Body of pancreas (tissue), 4 donors: ENCODE measurements around the gene ABCC5.

Experiments
- POLR2A ChIP-seq, 3 donors: fragments of 450-650 bp; IDR thresholded peaks; one replicate each; pipeline ENCODE4 v1.6.1; 2016; ENCODE audit warnings: antibody characterized with exemption in 3 of 3, mild to moderate bottlenecking in 2 of 3
- TF ChIP-seq, protein P1 (sequence below), 7 experiments: fragments of 450-650 bp in 4 of 7; fragments of 200-600 bp in 3 of 7; sonication (generic) in 3 of 7; IDR thresholded peaks; one replicate each; pipeline ENCODE4 v1.5.1; 2016 to 2019; ENCODE audit warnings: antibody characterized with exemption in 7 of 7

DNA sequence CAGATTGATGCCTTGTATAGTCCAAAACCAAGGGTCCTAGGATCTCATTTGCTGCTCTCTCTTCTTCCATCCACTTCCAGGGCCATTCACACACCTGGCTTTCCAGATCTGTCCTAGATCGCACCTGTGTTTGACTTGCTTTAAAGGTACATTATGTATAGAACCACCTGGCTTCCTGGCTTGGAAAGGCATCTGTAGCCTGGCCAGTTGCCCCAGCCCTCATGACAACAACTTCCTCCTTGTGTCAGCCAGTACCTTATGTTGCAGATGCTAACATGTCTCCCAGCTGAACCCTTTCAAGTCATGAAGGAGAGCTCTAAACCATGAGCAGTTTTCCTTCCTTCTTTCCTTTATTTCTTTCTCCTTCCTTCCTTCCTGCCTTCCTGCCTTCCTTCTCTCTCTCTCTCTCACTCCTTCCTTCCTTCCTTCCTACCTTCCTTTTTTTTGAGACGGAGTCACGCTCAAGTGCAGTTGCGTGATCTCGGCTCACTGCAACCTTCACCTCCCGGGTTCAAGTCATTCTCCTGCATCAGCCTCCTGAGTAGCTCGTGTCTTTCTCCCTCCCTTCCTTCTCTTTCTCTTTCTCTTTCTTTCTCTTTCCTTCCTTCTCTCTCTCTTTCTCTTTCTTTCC, 32.6 kb upstream of the ABCC5 start:
- TF ChIP-seq, protein P1, sequence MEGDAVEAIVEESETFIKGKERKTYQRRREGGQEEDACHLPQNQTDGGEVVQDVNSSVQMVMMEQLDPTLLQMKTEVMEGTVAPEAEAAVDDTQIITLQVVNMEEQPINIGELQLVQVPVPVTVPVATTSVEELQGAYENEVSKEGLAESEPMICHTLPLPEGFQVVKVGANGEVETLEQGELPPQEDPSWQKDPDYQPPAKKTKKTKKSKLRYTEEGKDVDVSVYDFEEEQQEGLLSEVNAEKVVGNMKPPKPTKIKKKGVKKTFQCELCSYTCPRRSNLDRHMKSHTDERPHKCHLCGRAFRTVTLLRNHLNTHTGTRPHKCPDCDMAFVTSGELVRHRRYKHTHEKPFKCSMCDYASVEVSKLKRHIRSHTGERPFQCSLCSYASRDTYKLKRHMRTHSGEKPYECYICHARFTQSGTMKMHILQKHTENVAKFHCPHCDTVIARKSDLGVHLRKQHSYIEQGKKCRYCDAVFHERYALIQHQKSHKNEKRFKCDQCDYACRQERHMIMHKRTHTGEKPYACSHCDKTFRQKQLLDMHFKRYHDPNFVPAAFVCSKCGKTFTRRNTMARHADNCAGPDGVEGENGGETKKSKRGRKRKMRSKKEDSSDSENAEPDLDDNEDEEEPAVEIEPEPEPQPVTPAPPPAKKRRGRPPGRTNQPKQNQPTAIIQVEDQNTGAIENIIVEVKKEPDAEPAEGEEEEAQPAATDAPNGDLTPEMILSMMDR (IDR thresholded peaks at IDR 0.05): no peak
- no peak for TF ChIP-seq POLR2A (IDR thresholded peaks at IDR 0.05)
